Endodermal cell (in vitro differentiated cells): ENCODE measurements around the gene UBE2M. TPM values are rescaled to one million over a fixed set of nuclear protein-coding genes. Genes with fewer than 3 reads are reported as not detected.
"Not testable (repeated sequence)": the region's sequence is repeated elsewhere in the genome, so short reads cannot be mapped to it uniquely, and the experiment has no call there.

Source experiments
- DNase-seq: peaks from one replicate; pipeline ENCODE4 v3.0.0-alpha.2; 2017
- H3K27ac ChIP-seq: 2 replicates; pipeline ENCODE4 v1.5.1; 2013; ENCODE audit warnings: mild to moderate bottlenecking, low read depth, low read length, moderate library complexity
- H3K27me3 ChIP-seq: 2 replicates; pipeline ENCODE4 v1.6.1; 2013; ENCODE audit warnings: mild to moderate bottlenecking, low read length, moderate library complexity; ENCODE audit not compliant: insufficient read depth, control insufficient read depth, poor library complexity, severe bottlenecking
- H3K36me3 ChIP-seq: 2 replicates; pipeline ENCODE4 v1.7.0; 2013; ENCODE audit warnings: mild to moderate bottlenecking, low read length, moderate library complexity; ENCODE audit not compliant: control insufficient read depth, insufficient read depth
- H3K4me1 ChIP-seq: one replicate; pipeline ENCODE4 v1.7.0; 2013; ENCODE audit warnings: low read length; ENCODE audit not compliant: control insufficient read depth, insufficient read depth
- H3K4me3 ChIP-seq: 2 replicates; pipeline ENCODE4 v1.5.1; 2013; ENCODE audit warnings: mild to moderate bottlenecking, low read length, moderate library complexity
- H3K9ac ChIP-seq: 2 replicates; pipeline ENCODE4 v1.6.1; 2013; ENCODE audit warnings: mild to moderate bottlenecking, low read length, moderate library complexity; ENCODE audit not compliant: poor library complexity, severe bottlenecking; ENCODE audit errors: extremely low read depth
- H3K9me3 ChIP-seq: 2 replicates; pipeline ENCODE4 v1.6.1; 2013; ENCODE audit warnings: mild to moderate bottlenecking, low read length, moderate library complexity; ENCODE audit not compliant: control insufficient read depth
- H3K27ac Mint-ChIP-seq: 2 replicates; pipeline ENCODE4 v1.8.0; 2020; ENCODE audit warnings: mixed read lengths
- H3K27me3 Mint-ChIP-seq: 2 replicates; pipeline ENCODE4 v1.8.0; 2021; ENCODE audit warnings: mild to moderate bottlenecking, mixed read lengths; ENCODE audit not compliant: insufficient read depth
- H3K36me3 Mint-ChIP-seq: 2 replicates; pipeline ENCODE4 v1.8.0; 2020; ENCODE audit warnings: low read depth, mixed read lengths
- H3K4me1 Mint-ChIP-seq: 2 replicates; pipeline ENCODE4 v1.8.0; 2020; ENCODE audit warnings: mixed read lengths
- H3K4me3 Mint-ChIP-seq: 2 replicates; pipeline ENCODE4 v1.8.0; 2020; ENCODE audit warnings: mild to moderate bottlenecking, moderate library complexity, mixed read lengths
- H3K9me3 Mint-ChIP-seq: 2 replicates; pipeline ENCODE4 v1.8.0; 2020; ENCODE audit warnings: mild to moderate bottlenecking, mixed read lengths
- WGBS, 2 experiments: methylation state at CpG; one replicate each; pipeline versions ENCODE4 v1.1.5 to v1.1.7; 2013; ENCODE audit warnings: missing lambda C conversion rate in 2 of 2, mixed read lengths in 1 of 2; ENCODE audit not compliant: insufficient coverage in 1 of 2, insufficient read length in 1 of 2; 5-methylcytosine and 5-hydroxymethylcytosine counted together
- microRNA-seq: library from miRNA; unstranded; fragments of <30 nt; microRNA quantifications from one replicate; pipeline ENCODE4 v1.2.0, GENCODE V29; 2020; ENCODE audit warnings: borderline microRNAs expressed
- total RNA-seq, 2 donors: library from RNA; stranded (reverse); fragmentation: NEBNext Ultra II Directional in 1 of 2; extraction: Animal tissue kit (Norgen Biotek cat#: 25700) in 1 of 2; gene quantifications; 2 replicates in 1 of 2; 3 replicates in 1 of 2; pipeline ENCODE4 v1.2.1, GENCODE V29; 2021
- TF ChIP-seq, protein P1 (sequence below): fragments of 200-600 bp; sonication (generic); conservative IDR thresholded peaks from 2 replicates; pipeline ENCODE4 v1.5.0; 2021; ENCODE audit warnings: antibody characterized with exemption, mild to moderate bottlenecking

Gene UBE2M
- total RNA-seq, 2 donors from 2014 or later, result 90.8 to 116 TPM

DNA sequence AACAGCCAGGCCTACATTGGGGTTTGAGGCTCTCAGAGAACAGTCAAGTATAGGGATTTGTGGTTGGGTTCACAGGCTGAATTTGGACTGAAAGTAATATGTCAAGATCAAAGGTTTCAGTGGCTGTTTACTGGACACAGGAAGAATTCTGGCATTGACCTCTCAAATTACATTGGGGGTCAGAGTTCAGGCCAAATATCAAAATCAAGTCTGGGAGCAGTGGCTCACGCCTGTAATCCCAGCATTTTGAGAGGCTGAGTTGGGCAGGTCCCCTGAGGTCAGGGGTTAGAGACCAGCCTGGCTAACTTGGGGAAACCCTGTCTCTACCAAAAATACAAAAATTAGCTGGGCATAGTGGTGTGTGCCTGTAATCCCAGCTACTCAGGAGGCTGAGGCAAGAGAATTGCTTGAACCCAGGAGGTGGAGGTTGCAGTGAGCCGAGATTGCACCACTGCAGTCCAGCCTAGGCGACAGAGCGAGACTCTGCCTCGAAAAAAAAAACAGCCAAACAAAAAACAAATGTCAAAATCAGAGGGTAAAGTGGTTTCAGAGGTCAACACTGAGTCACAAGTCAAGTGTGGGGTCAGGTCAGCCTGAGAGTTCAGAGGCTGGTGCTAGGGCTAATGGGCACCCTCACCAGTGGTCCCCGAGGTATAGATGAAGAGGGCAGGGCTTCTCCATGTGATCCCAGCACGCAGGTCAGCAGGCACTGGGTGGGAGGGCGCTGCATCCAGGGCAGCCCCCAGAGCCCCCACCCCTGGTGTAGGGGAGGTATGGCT lies 48.1 kb downstream of the UBE2M start:
- Mint-ChIP-seq H3K9me3 (peaks cover 25% of the 10 kb centered on the region), H3K4me3 (no peak overlapping the region), H3K4me1 (peaks cover under 1% of the 10 kb centered on the region), H3K36me3 (peaks cover 6% of the 10 kb centered on the region), H3K27ac (no peak overlapping the region), H3K27me3 (peaks cover 5% of the 10 kb centered on the region)
- Histone ChIP-seq H3K4me1 (no peaks in the 10 kb centered on the region), H3K36me3 (no peaks in the 10 kb centered on the region), H3K27me3 (no peaks in the 10 kb centered on the region), H3K9me3 (peaks cover 10% of the 10 kb centered on the region), H3K27ac (no peak overlapping the region), H3K9ac (no peak overlapping the region), H3K4me3 (no peak overlapping the region)
- TF ChIP-seq, protein P1, sequence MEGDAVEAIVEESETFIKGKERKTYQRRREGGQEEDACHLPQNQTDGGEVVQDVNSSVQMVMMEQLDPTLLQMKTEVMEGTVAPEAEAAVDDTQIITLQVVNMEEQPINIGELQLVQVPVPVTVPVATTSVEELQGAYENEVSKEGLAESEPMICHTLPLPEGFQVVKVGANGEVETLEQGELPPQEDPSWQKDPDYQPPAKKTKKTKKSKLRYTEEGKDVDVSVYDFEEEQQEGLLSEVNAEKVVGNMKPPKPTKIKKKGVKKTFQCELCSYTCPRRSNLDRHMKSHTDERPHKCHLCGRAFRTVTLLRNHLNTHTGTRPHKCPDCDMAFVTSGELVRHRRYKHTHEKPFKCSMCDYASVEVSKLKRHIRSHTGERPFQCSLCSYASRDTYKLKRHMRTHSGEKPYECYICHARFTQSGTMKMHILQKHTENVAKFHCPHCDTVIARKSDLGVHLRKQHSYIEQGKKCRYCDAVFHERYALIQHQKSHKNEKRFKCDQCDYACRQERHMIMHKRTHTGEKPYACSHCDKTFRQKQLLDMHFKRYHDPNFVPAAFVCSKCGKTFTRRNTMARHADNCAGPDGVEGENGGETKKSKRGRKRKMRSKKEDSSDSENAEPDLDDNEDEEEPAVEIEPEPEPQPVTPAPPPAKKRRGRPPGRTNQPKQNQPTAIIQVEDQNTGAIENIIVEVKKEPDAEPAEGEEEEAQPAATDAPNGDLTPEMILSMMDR, result no peak
- DNase-seq, result no peak
- 85 to 96% methylated on average over 4 to 8 of the region's 8 CpGs for WGBS, 2 experiments

- DNase-seq, result no peak
- Histone ChIP-seq H3K4me3 (no peak overlapping the region), H3K27ac (no peak overlapping the region), H3K9ac (no peak overlapping the region), H3K9me3 (peaks cover 10% of the 10 kb centered on the region), H3K4me1 (no peaks in the 10 kb centered on the region), H3K27me3 (no peaks in the 10 kb centered on the region), H3K36me3 (no peaks in the 10 kb centered on the region)
- TF ChIP-seq, protein P1, result no peak
- Mint-ChIP-seq H3K27me3 (peaks cover 5% of the 10 kb centered on the region), H3K4me1 (no peaks in the 10 kb centered on the region), H3K36me3 (peaks cover 3% of the 10 kb centered on the region), H3K9me3 (peaks cover 25% of the 10 kb centered on the region), H3K27ac (no peak overlapping the region), H3K4me3 (no peak overlapping the region)
- WGBS, 2 experiments, result 91 to 97% methylated on average over 11 of the region's 11 CpGs
These were observed 48.7 kb downstream of the UBE2M start for GRCh38 chr19:58509731-58510083.

GRCh38 chr19:58507602-58508223 lies 50.7 kb downstream of the UBE2M start:
- DNase-seq, H3K36me3 ChIP-seq, H3K27ac ChIP-seq, H3K4me3 Mint-ChIP-seq, H3K4me1 ChIP-seq, H3K4me1 Mint-ChIP-seq, H3K36me3 Mint-ChIP-seq, H3K27ac Mint-ChIP-seq, H3K4me3 ChIP-seq, H3K9ac ChIP-seq, H3K27me3 ChIP-seq: not testable (repeated sequence)
- Mint-ChIP-seq H3K9me3 (peaks cover 31% of the 10 kb centered on the region), H3K27me3 (peaks cover 10% of the 10 kb centered on the region)
- 87 to 92% methylated on average over 6 to 7 of the region's 8 CpGs for WGBS, 2 experiments
- peaks cover 10% of the 10 kb centered on the region for H3K9me3 ChIP-seq

Small RNA genes lying within 50 kb of the gene (microRNA-seq; reads per million reads assigned to microRNA genes)
- gene MIR6807, result not detected

Other genes with a start within 250 kb of the UBE2M start
- gene ZSCAN22, start 231.6 kb downstream of the UBE2M start, total RNA-seq, result 1 to 10 TPM; 3.8 TPM
- gene A1BG, start 205.1 kb downstream of the UBE2M start, total RNA-seq, result 10 to 100 TPM; 12.6 to 16.4 TPM
- 1 to 10 TPM; 5.2 to 5.9 TPM for gene ZNF497, start 195.9 kb downstream of the UBE2M start, total RNA-seq
- 1 to 10 TPM; 3.1 to 3.8 TPM for gene ZNF837, start 177.6 kb downstream of the UBE2M start, total RNA-seq
- gene RPS5, start 171.3 kb downstream of the UBE2M start, total RNA-seq, result 1,000 to 10,000 TPM in 1 of 2 donors, 100 to 1,000 TPM in 1; 896 to 1,039 TPM
- under 1 TPM; 0.82 to 0.92 TPM for gene RNF225, start 163.0 kb downstream of the UBE2M start, total RNA-seq
- 10 to 100 TPM; 10.3 to 14.8 TPM for gene ZNF584, start 150.0 kb downstream of the UBE2M start, total RNA-seq
- gene ZNF132, start 118.5 kb downstream of the UBE2M start, total RNA-seq, result 1 to 10 TPM in 1 of 2 donors, under 1 TPM in 1; 0.71 to 1.2 TPM
- gene ZNF324B, start 107.0 kb downstream of the UBE2M start, total RNA-seq, result 1 to 10 TPM; 5.4 to 6.0 TPM
- gene ZNF324, start 91.5 kb downstream of the UBE2M start, total RNA-seq, result 1 to 10 TPM; 7.0 to 8.7 TPM
- 10 to 100 TPM; 10.4 to 10.7 TPM for gene ZNF446, start 82.3 kb downstream of the UBE2M start, total RNA-seq
- gene SLC27A5, start 46.6 kb downstream of the UBE2M start, total RNA-seq, result 10 to 100 TPM; 13.6 to 15.3 TPM
- 10 to 100 TPM; 19.0 to 19.4 TPM for gene ZBTB45, start 38.8 kb downstream of the UBE2M start, total RNA-seq
- 100 to 1,000 TPM; 809 to 859 TPM for gene TRIM28, start 14.5 kb downstream of the UBE2M start, total RNA-seq
- gene CHMP2A, start 3.5 kb downstream of the UBE2M start, total RNA-seq, result 100 to 1,000 TPM in 1 of 2 donors, 10 to 100 TPM in 1; 97.7 to 147 TPM
- gene MZF1, start 14.7 kb upstream of the UBE2M start, total RNA-seq, result 10 to 100 TPM; 24.3 to 33.1 TPM